NCI-H524 treated with DMSO at 0.1 percent for 48 hours (cell line): ENCODE results near the gene LAMC3.

Experiments
- DNase-seq: peaks from one replicate; lab custom pipeline; 2025; lab: John Stamatoyannopoulos, UW

LAMC3 gene

DNA sequence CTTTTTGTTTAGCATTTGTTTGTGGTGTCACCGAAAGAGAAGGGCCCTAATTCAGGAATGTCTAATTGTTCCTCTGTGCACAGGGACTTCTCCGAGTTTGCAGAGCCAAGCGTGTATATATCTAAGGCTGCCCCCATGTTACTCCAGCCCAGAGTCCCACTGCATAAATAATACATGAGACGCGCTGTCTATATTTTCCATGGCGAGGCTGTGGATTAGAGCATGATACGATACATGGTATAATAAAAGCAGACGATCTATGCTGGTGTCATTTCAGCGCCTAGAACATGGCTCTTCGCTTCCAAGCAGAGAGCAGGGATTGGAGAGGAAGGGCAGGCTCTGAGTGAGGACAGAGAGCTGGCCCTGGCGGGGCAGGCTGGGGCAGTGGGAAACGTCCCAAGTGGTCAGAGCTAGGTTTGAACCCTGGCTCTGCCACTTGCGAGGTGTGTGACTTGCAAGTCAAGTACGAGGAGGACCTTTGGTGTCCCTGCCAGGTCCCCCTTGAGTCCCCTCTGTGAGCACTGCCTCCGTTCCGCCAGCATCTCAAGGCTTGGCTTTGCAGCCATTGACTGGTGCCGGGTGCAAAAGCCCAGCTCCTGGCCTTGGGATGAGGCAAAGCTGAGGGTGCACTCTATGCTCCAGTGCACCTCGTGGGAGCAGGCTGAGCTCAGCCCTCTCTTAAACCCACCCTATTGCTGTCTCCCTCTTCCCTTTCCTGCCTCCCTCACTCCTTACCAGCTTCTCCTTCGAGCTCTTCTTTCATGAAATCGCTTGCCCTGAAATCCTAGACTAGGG is 29.2 kb upstream of the LAMC3 start:
- DNase-seq = no peak

DNA sequence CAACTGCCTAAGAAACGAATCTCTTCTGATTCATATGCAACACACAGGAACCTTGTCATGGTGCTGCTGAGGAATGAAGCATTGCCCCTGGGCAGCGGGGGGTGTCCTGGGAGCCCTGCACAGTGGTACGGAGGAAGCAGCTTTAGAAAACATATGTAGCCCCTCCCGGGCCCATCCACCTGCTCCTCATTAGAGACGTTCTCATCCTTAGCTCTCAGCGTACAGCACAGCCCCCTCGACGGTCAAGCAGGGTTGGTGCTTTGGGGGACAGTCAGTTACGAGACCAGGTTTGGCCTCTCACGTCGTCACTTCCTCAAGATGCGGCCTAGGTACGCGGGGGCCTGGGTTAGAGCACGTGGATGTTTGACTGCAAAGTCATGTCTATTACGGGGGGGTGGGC is 28.4 kb upstream of the LAMC3 start:
- no peak for DNase-seq

DNA sequence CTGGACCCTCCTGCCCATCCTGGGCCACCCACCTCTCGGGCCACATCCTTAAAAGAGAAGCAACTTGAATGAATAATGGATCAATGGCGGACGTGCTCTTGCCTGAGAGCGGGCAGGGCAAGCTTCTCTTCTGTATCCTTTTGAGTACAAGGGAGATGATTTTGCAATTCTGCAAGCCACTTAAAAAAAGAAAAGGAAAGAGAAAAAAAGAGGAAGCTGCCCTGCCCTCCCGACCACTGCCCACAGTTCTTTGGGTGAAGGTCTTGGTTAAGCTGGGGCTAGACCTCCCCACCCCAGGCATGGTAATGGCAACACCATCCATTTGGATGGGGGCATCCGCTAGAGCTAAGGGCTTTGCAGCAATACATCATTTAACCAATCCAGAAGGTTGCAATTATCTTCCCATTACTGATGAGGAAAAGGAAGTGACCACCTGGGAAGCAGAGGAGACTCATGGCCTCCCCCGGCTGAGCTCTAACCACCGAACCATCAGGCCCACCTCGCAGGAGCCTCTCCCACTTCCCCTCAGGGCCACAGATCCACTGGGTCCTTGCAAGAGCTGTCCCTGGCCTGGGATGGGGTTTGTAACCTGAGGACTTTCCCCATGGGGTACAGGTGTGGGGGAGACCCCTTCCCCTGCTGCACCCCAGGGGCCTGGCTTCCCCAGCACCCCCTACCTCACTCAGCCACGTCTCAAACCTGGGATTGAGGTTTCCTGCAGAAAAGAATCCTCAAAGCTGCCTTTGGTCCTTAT is 27.8 kb upstream of the LAMC3 start:
- DNase-seq = no peak

DNA sequence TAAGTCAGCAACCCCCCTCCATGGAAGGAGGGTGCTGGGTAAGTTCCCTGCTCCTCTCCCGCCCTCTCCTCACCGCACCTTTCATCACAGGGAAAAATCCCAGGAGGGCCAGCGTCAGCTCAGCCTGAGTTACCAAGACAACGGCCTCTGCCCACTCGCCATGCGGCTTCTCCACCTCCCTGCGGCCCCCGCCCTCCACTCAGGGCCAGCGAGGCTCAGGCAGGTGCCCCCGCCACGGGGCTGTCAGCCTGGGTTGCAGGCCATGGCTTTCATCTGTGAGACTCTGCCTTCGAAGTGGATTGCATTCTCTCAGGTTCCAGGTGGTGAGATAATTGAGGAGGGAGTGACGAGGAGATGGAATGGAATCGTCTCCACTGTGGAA is 27.2 kb upstream of the LAMC3 start:
- DNase-seq = no peak

DNA sequence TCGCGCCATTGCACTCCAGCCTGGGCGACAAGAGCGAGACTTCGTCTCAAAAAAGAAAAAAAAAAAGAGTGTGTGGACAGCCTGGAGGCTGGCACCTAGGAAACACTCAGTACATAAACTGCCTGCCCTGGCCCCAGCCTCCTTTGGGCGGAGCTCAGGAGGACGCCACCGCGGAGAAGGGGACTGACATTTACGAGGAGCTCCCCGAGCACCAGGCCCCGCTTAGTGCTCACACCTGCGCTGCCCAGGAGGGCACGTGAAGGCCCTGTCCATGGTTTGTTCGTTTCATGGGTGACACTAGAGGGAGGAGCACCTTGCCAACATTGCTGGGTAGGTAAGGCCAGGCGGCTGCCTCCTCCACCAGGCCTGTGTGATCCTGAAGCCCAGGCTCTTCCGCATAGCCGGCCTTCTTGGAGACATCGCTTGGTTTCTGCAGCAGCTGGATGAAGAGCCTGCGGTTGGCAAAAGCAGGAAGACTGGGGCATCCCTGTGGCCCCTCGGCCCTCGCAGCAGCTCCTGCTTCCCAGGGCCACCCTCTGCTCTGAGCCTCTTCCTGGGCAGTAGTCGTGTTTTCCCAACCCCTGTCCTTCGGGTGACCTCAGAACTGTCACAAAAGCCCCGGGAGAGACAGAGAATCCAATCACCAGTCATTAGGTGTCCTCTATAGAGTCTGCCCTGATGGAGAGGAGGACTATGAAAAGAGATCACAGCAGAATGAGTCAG is 26.2 kb upstream of the LAMC3 start:
- DNase-seq = no peak

DNA sequence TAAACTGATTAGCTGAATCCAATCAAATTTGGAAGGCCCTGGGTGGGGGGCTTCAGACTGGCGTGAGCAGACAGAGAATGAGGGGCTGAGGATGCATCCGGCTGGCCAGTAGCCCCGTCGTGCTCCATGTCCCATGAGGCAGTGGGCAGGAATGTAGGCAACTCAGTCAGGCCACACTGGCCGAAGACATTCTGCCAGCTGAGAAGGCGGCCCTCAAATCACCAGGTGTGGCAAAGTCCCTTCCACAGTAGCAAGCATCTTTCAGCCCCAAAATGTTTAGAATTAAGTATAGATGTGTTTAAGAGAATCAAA is 25.7 kb upstream of the LAMC3 start:
- no peak for DNase-seq

DNA sequence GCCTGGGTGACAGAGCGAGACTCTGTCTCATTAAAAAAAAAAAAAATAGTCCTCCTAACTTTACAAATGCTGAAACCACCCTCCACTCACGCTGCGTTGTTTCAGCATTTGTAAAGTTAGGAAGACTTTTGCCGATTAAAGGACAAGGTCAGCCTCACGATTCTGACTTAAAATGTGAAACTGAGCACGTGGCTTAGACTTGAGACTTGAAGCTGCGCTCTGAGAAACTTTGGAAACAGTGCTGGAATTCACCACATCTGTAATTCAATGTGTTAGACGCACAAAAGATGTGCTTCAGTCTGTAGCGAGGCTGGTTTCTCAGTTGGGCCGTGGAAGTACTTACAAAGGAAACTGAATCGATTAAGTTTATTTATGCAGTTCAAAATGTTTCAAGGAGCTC is 25.0 kb upstream of the LAMC3 start:
- DNase-seq = no peak

DNA sequence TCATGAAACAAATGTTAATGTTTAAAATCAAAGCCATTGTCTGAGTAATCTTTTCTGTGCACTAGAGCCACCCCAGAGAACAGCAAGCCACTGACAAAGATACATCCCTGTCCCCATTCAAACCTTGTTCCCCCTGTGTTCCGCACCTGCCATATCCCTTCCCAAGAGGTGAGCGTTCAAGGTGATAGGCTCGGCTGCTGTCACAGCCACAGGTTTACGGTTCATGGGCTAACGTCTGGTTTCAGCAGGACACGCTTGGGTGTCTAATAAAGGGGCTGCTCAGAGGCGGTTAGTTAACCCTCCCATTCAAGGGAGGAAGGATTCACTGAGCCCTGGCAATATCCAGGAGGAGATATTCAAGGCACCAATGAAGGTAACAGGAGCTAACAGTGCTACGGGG is 24.5 kb upstream of the LAMC3 start:
- DNase-seq = no peak

DNA sequence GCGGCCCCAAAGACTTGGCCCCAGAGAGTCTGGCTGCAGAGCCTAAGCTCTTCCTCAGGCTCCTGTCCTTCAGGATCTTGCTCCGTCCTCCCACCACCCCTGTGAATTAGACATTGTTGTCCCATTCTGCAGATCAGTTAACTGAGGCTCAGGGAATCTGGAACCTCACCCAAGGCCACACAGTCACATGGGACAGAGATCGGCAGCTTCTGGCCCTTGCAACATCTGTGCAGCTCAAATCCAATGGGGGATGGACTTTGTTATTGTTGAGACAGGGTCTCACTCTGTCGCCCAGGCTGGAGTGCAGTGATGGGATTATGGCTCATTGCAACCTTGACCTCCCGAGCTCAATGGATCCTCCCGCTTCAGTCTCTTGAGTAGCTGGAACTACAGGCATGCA is 23.9 kb upstream of the LAMC3 start:
- DNase-seq = no peak

DNA sequence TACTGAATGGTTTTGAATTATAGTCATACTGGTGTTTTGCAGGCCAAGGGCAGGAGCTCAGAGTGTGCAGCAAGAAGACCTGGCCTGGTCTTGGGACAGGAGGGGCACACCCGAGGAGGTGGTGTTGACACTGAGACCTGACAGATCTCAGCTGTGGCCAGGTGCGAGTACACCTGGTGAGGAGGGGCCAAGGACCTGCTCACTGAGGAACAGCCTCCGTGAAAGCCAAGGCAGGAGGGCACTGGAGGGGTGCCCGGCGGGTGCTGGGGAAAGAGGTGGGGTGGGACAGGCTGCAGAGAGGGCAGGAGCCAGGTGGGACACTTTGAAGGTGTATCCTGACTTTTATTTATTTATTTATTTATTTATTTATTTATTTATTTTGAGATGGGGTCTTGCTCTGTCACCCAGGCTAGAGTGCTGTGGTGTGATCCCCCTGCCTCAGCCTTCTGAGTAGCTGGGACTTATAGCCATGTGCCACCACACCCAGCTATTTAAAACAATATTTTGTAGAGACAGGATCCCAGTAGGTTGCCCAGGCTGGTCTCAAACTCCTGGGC is 23.3 kb upstream of the LAMC3 start:
- DNase-seq = no peak

DNA sequence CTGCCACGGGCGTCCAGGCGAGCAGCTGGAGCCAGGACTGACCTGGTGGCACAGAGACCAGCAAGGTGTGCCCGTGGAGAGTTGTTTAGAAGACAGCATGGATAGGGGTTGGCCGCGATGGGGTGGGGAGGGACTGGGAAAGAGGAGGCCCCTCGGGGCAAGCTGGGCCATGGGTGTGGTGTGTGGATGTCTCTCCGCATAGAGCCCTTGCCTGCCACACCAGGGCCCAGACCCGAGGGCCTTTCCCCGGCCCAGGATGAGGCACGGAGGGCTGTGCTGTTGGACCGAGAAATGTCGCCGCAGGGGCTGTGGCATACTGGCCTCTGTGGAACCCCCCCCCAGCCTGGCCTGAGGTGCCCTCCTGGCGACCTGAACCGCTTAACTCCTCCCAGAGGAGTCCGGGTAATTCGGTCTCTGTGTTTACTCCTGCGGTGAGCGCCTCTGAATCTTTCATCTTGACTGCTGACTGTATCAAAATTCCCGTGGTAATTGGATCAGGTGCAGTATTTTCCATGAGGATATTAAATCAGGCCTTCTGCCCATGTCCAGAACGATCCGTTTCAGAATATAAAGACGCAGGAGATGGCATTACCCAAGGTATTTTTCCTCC is 22.5 kb upstream of the LAMC3 start:
- no peak for DNase-seq

DNA sequence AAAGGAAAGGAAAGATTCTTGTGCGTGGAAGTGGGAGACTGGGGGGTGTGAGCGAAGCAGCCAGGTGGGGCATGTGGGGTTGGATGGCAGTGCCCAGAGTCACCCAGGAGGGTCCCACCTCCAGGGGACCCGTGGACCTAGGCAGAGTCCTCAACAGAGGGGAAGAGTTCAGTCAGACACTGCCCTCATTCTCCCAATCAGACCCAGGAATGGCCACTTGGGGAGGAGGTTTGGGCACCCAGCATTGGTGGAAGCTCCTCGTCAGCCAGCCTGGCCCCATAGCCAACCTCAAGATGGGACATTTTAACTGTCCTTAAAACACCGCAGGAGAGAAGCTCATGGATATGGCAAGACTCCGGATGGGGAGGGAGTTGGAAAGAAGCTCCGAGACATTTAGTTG is 21.9 kb upstream of the LAMC3 start:
- DNase-seq = no peak

DNA sequence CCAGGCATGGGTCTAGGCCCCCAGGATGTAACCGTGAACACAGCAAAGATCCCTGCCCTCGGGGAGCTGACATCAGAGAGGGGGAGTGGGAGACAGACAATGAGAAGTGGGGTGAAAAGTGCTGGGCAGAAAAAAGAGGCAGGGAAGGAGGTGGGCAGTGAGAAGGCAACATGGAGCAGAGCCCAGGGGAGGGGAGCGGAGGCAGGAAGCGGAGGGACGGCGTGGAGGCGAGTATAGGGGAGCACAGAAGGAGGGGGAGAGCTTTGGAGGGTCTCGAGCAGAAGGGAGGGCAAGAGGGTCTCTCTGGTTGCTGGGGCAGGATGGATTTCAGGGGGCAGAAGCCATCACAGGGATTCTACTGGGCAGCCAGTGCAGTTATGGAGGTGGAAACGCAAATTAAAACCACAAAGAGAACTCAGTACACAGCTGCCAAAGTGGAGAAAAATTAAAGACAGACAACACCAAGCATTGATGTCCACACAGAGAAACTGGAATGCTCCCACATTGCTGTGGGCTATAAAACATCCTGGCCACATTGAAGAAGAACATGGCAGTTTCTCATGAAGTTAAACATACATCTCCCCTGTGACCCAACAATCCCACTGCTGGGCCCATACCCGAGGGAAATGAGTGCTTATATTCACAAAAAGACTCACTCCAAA is 21.1 kb upstream of the LAMC3 start:
- no peak for DNase-seq

DNA sequence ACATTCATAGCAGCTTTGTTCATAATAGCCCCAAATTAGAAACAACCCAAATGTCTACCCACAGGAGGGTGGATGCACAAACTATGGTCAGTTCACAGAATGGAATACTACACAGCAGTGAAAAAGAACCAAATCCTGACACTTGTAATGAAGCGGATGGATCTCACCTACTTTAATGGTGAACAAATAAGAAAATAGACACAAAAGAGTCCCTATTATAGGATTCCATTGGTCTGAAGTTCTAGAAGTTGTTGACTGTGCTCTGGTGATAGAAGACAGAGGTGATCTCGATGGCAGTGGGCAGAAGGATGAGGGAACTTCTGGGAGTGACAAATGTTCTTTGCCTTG is 20.6 kb upstream of the LAMC3 start:
- DNase-seq = no peak

DNA sequence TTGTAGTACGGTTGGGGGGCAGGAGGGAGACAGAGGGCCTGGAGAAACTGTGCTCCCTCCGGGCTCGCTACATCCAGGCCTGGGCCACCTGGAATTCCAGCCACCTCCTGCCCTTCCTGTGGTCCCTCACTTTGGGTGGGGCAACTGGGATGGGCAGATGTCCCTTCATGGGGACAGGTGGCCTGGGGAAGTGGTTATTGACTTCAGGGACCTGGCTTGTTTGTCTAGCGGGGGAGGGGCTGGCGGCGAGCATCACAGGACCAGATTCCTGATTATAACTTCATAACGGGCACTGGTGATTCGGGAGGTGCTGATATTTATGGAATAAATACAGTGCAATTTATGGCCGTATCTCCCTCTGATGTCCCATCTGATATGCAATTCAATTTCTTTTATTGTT is 20.1 kb upstream of the LAMC3 start:
- DNase-seq = no peak

DNA sequence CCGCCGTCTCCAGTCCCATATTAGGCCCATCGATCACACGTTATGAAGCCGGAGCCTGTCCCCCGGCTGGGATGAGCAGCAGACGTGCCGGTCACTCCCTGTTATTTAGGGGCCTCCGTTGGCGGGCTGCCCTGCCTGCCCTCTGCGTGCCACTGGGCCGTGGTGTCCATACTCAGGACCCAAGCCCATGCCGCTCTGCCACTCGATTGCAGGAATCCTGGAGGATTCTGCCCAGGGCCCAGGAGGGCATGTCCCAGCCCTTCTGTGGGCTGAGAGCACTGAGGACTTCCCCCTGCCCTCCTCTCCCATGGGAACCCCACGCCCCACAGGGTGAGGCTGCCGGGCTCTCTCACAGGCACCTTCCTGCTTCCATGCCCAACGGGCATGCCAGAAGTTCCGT is 19.6 kb upstream of the LAMC3 start:
- no peak for DNase-seq

DNA sequence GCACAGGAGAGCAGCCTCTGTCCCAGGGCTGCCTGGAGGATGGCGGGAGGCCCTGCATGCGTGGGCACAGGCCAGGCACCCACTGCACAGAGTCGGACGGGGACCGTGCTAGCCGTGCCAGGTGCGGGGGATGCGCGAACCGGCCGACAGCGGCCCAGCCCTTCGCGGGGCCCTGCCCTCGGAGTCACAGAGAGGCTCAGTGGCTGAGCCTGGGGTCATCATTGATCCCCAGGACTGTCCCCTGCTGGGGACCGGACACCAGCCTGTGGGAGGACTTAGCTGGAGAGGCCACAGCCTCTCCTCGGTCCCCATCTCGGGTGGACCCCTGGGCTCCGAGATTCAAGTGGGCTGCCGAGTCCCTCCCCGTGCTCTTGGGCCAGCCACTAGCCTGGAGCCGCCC is 19.1 kb upstream of the LAMC3 start:
- DNase-seq = no peak

DNA sequence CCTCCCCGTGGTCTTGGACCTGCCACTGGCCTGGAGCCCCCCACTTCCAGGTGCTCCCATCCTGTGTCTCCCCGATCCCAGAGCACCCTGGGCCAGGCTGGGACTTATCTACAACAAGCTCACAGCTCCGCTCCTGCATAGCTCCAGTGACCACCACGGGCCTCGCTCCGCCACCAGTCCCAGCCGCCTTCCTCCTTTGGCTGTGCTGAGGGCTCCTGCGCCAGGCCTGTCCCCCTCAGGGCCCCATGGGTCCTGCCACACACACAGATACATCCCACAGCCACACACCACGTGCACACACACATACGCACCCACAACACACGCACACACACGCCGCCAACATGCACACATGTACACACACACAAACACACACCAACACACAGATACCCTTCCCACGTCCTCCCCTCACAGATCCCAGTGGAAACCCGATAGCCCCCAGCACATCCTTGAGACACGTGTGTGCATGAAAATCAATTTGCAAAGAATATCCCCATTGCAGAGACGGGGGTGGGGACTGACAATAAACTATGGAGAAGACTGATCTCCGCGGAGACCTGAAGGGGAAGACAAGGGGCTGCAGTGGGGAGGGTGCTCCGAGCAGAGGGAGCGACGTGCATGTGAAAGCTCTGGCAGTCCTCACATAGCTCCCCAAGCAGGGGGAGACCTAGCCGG is 18.5 kb upstream of the LAMC3 start:
- no peak for DNase-seq

DNA sequence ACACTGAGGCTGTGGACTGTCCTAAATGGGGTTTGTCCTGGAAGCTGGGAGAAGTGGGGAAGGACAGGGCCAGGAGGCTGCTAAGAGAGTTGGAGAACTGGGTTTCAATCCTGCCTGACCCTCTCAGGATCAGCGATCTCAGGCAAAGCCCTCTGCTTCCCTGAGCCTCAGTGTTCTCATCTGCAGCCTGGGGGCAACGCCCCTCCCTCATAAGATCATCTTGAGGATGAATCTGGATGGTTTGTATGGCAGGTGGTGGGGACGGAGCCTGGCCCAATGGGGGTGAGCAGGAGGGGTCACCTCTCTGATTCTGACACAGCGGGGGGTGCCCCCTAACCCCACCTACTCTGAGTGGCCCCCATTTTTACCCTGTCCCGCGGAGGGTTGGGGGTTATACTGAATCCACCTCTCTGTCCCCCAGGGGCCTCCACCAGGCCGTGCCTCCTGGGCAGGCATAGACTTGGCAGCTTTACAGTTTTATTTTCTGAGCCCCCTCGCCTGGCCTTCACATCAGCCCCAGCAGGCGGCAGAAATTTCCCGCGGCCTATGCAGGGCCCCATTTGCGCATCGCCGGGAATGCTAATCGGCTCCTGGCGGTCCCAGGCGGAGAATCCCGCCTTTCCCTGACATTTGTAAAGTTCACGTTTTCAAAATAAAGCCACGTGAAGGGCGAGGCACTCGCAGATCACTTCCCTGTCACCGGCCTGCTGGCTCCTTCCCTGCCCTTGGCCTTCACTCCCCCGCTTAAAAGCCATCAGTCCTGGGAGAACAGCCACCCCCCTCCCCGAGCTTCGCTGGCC is 17.8 kb upstream of the LAMC3 start:
- no peak for DNase-seq

DNA sequence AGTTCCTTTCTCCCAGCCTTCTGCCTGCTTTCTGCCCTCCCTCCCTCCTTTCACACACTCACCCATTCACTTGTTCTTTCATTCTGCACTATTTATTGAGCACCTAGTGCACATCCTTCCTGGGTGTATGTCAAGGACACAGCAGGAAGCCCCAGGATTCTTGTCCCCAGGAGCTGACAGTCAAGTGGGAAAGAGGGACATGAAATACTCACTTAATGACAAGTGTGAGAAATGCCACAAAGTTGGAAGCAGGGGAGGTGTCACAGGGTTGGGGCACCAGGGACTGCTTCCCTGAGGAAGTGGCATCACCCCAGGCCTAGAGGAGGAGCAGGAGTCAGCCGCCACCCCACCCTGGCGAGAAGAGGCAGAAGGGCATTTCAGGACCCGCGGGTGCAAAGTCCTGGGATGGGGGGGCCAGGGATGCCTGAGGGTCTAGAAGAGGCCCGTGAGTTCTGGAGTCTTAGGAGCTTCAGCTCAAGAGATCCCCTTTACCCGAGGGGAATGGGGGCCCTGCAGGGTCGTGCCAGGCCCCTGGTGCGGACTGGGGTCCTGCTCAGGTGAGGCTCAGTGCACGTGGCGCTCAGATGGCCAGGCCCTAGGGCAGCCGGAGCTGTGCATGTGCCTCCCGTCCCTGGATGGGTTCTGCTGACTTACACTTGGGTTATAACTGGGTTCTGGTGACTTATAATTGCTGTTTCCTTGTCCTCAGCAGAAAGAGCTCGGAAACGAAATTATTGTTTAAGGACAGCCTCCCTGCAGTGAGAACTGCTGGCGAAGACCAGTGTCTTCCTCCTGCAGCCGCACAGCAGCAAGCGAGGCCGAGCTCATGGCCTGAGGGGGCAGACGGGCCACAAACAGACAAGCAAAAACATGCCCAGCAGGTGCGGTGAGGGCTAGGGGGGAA is 16.9 kb upstream of the LAMC3 start:
- no peak for DNase-seq
